Spinal cord (tissue), 10 donors: ENCODE results near the gene BET1. TPM values are rescaled to one million over a fixed set of nuclear protein-coding genes. Genes with fewer than 3 reads are reported as not detected.

ENCODE experiments used
- DNase-seq, 6 donors: peaks; one replicate each; pipeline versions ENCODE4 v3.0.0 to v3.0.0-alpha.2; 2013 to 2015; ENCODE audit warnings: low spot score in 6 of 6, low read depth in 4 of 6
- H3K27ac ChIP-seq: one replicate; pipeline ENCODE4 v1.5.1; 2013; ENCODE audit warnings: low read depth, low read length, control low read depth
- H3K27me3 ChIP-seq: one replicate; pipeline ENCODE4 v1.6.1; 2013; ENCODE audit warnings: low read length; ENCODE audit not compliant: control insufficient read depth, insufficient read depth
- H3K36me3 ChIP-seq: one replicate; pipeline ENCODE4 v1.6.1; 2013; ENCODE audit warnings: low read length; ENCODE audit not compliant: control insufficient read depth, insufficient read depth
- H3K4me1 ChIP-seq: one replicate; pipeline ENCODE4 v1.6.1; 2013; ENCODE audit warnings: low read length; ENCODE audit not compliant: control insufficient read depth, insufficient read depth
- H3K4me3 ChIP-seq: one replicate; pipeline ENCODE4 v1.5.1; 2013; ENCODE audit warnings: low read depth, low read length, control low read depth
- H3K9me3 ChIP-seq: one replicate; pipeline ENCODE4 v1.6.1; 2013; ENCODE audit warnings: low read length; ENCODE audit not compliant: control insufficient read depth, insufficient read depth
- WGBS: methylation state at CpG from one replicate; pipeline ENCODE4 v1.1.5; 2013; ENCODE audit warnings: missing lambda C conversion rate; ENCODE audit not compliant: insufficient coverage; 5-methylcytosine and 5-hydroxymethylcytosine counted together
- polyA plus RNA-seq, 2 donors: library from polyadenylated mRNA; unstranded; fragments of 120-200 nt; gene quantifications; one replicate each; pipeline ENCODE4 v1.2.1, GENCODE V29; 2013; ENCODE audit not compliant: insufficient read length in 2 of 2
- total RNA-seq, 2 donors: library from RNA; depleted of rRNA in 1 of 2; stranded (reverse); fragments of 120-200 nt in 1 of 2; fragments of >200 nt in 1 of 2; gene quantifications; one replicate each; pipeline versions ENCODE4 v1.2.3 to v1.2.4, GENCODE V29; 2013 to 2014
- donor health status: healthy.

BET1 gene
- total and polyA plus RNA-seq, 4 donors = 24.0 to 40.9 (median 28.3) TPM

- no peak for DNase-seq
- H3K27ac ChIP-seq = no peak overlapping the region
- no peaks in the 10 kb centered on the region for H3K4me1 ChIP-seq
- H3K27me3 ChIP-seq = no peaks in the 10 kb centered on the region
- H3K4me3 ChIP-seq = no peak overlapping the region
- 67% methylated on average over 1 of the region's 3 CpGs for WGBS
- H3K36me3 ChIP-seq = no peaks in the 10 kb centered on the region
- H3K9me3 ChIP-seq = no peaks in the 10 kb centered on the region
Observed at GRCh38 chr7:94022550-94022949, 18.4 kb upstream of the BET1 start.

- Histone ChIP-seq H3K36me3 (no peaks in the 10 kb centered on the region), H3K4me3 (no peak overlapping the region), H3K27ac (no peak overlapping the region), H3K9me3 (no peaks in the 10 kb centered on the region), H3K4me1 (no peaks in the 10 kb centered on the region), H3K27me3 (no peaks in the 10 kb centered on the region)
- WGBS = no CpG with 5 or more reads among the region's 1 CpG
- DNase-seq = no peak
Observed at GRCh38 chr7:94016786-94017185, 12.6 kb upstream of the BET1 start.

DNA sequence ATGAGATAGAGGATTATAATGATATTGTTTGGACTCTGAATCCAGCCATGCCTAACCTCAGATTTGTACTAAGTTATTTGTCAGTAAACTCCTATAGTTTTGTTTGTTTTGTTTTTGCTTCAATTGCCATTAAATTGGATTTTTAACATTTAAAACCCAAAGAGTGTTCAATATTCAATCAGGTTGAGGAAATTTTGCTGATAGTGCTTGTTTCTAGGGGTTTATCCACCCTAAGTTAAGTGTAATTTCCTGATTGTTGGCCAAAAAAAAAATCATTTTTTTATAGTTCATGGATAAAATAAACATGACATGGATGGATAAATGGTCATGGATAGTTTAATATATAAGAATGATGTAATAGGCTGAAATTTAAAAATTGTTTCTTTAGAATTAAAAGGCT is 11.4 kb upstream of the BET1 start:
- Histone ChIP-seq H3K27me3 (no peaks in the 10 kb centered on the region), H3K4me3 (no peak overlapping the region), H3K4me1 (no peaks in the 10 kb centered on the region), H3K27ac (no peak overlapping the region), H3K36me3 (no peaks in the 10 kb centered on the region), H3K9me3 (no peaks in the 10 kb centered on the region)
- DNase-seq = no peak

DNA sequence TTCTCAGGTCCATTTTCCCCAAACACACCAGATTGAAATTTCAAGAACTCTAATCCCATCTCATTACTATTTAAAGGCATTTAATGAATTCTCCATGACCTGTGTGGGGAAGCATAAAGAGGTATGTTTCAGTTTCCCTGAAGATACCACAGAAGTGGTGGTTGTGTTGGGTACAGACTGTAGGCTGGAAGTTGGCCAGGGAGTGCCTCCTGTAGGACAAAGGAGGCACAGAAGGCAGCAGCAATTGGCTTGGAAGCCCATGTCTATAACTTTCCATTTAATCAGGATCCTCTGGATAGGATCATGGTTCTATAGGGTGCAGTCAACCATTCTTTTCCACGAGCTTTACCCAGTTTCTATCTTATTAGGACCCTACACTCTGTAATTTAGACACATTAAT is 8.6 kb upstream of the BET1 start:
- Histone ChIP-seq H3K27me3 (no peaks in the 10 kb centered on the region), H3K36me3 (no peaks in the 10 kb centered on the region), H3K4me3 (no peak overlapping the region), H3K4me1 (no peaks in the 10 kb centered on the region), H3K27ac (no peak overlapping the region), H3K9me3 (no peaks in the 10 kb centered on the region)
- no CpG with 5 or more reads among the region's 1 CpG for WGBS
- no peak for DNase-seq

DNA sequence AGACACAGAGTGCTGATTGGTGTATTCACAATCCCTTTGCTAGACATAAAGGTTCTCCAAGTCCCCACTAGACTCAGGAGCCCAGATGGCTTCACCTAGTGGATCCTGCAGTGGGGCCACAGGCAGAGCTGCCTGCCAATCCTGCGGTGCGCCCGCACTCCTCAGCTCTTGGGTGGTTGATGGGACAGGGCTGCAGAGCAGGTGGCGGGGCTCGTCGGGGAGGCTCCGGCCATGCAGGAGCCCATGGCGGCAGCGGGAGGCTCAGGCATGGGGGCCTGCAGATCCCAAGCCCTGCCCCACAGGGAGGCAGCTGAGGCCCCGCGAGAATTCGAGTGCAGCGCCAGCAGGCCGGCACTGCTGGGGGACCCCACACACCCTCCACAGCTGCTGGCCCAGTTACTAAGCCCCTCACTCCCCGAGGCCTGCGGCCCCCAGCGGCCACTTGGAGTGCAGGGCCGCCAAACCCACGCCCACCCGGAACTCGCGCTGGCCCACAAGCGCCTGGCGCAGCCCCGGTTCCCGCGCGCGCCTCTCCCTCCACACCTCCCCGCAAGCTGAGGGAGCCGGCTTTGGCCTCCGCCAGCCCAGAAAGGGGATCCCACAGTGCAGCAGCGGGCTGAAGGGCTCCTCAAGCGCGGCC is 7.7 kb upstream of the BET1 start:
- no peak for DNase-seq
- H3K27me3 ChIP-seq = no peaks in the 10 kb centered on the region
- H3K4me1 ChIP-seq = no peaks in the 10 kb centered on the region
- H3K27ac ChIP-seq = no peak overlapping the region
- no peak overlapping the region for H3K4me3 ChIP-seq
- 95% methylated on average over 34 of the region's 35 CpGs for WGBS
- no peaks in the 10 kb centered on the region for H3K36me3 ChIP-seq
- H3K9me3 ChIP-seq = no peaks in the 10 kb centered on the region

DNA sequence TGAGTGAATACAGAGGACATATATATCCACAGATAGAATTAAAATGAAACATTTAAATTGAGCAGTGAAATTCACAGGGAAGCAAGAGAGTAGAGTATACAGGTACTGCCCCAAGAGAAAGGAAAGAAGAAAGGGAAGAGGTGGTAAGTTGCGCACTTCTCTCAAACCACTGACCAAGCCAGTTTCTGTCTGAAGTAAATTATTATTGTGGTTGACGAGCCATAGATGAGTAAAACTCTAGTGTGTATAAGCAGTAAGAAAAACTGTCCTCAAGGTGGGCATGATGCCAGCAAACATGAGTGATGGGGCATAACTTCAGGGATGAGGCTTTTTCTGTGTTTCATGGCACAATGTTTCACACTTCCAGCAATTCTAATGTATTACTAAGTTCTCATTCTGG is 4.4 kb upstream of the BET1 start:
- Histone ChIP-seq H3K4me1 (no peaks in the 10 kb centered on the region), H3K27me3 (peaks cover 6% of the 10 kb centered on the region), H3K4me3 (no peak overlapping the region), H3K27ac (no peak overlapping the region), H3K36me3 (no peaks in the 10 kb centered on the region), H3K9me3 (no peaks in the 10 kb centered on the region)
- DNase-seq = no peak
- no CpG with 5 or more reads among the region's 2 CpGs for WGBS

DNA sequence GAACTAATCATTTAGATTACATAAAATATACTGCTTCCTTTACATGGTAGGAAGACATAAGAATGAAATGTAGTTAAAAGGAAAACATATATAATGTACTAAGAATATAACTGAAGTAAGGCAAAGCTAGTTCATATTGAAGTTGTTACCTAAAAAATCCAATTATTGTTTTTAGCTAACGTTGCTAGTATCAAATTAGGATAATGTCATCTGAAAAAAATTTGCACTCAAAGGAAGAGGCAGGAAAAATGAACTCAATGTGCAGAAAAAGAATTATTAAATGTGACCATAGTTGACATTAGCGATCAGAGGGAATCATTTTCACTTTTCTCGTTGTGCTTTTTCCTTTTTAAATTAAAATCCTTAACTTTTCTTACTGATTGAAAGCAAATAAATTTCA is 1.6 kb upstream of the BET1 start:
- no peaks in the 10 kb centered on the region for H3K9me3 ChIP-seq
- no peaks in the 10 kb centered on the region for H3K36me3 ChIP-seq
- no CpG with 5 or more reads among the region's 3 CpGs for WGBS
- H3K4me3 ChIP-seq = no peak overlapping the region
- no peak for DNase-seq
- H3K27ac ChIP-seq = no peak overlapping the region
- no peaks in the 10 kb centered on the region for H3K4me1 ChIP-seq
- peaks cover 6% of the 10 kb centered on the region for H3K27me3 ChIP-seq

- DNase-seq = peak in 1 of 6 donors; percentile 4
- H3K27ac ChIP-seq = peak overlapping the region; percentile 94
- 4% methylated on average over 14 of the region's 16 CpGs for WGBS
Observed at GRCh38 chr7:94003446-94004023, 620 bp downstream of the BET1 start.

DNA sequence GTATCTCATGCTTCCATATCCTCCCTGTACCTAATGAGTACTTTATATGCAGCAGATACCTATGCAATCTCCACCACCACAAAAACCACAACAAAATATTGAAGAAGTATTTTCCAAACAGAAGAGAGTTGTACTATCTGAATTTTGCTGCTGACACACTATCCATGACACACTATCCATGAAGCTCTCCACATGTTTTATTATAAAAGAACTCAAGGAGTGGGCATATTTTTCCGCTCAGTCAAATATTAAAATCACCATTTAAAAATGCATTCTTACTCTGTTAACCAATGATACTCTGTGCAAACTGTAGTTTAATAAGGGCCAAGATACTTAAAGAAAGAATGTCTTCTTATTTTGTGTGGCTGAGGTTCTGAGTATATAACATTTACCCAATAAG is 2.8 kb downstream of the BET1 start:
- DNase-seq = no peak
- Histone ChIP-seq H3K9me3 (no peaks in the 10 kb centered on the region), H3K27ac (no peak overlapping the region), H3K36me3 (no peaks in the 10 kb centered on the region), H3K4me1 (no peaks in the 10 kb centered on the region), H3K4me3 (no peak overlapping the region), H3K27me3 (peaks cover 6% of the 10 kb centered on the region)
- no CpG with 5 or more reads among the region's 1 CpG for WGBS

More at GRCh38 chr7:94003446-94004023, 620 bp downstream of the BET1 start:
- no peaks in the 10 kb centered on the region for H3K4me1 ChIP-seq
- no peaks in the 10 kb centered on the region for H3K9me3 ChIP-seq
- H3K27me3 ChIP-seq = peaks cover 6% of the 10 kb centered on the region
- H3K36me3 ChIP-seq = no peaks in the 10 kb centered on the region
- H3K4me3 ChIP-seq = peak overlapping the region; percentile 100

GRCh38 chr7:93997868-93998267 is 6.3 kb downstream of the BET1 start:
- H3K4me1 ChIP-seq = no peaks in the 10 kb centered on the region
- WGBS = 94% methylated on average over 2 of the region's 3 CpGs
- no peak overlapping the region for H3K4me3 ChIP-seq
- no peaks in the 10 kb centered on the region for H3K27me3 ChIP-seq
- no peaks in the 10 kb centered on the region for H3K9me3 ChIP-seq
- no peak for DNase-seq
- no peak overlapping the region for H3K27ac ChIP-seq
- H3K36me3 ChIP-seq = no peaks in the 10 kb centered on the region
